ENCODE measurements around the gene PWWP2B.

Gene PWWP2B

DNA sequence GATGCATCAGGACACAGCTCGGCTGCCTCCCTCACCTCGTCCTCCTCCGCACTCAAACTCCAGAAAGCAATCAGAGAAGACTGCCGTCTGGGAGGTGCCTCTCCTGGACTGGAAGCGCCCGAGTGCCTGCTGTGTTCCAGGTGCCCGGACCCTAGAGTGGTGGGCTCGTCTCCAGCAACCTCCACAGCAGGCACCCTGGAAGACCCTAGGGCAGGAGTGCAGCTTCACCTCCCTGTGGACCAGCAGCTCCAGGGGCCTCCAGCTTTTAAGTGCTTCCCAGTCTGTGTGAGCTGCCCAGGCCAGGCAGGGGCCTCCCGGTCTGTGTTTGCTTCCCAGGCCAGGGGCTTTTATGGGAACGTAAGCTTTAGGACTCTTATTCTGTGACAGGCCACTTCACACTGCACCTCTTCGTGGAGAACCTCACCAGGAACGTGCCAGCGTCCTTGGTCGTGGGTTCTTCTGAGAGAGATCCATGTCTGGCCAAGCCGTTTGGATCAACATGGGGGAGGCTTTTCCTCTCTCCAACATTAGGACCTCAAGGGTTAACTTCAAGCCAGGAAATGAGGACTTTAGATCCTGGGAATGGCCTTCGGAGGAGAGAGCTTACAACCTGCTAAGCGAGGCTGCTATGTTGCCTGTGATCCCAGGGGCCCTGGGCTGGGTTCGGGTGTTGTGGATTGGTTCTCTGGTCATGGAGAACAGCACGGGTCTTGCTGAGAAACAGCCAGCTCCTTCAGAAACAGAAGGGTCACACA is 5.9 kb upstream of the PWWP2B start:
- no peak for DNase-seq (ENCODE audit: low read depth)
- no peak overlapping the region for H3K4me3 ChIP-seq (replicated peaks; ENCODE audit: low read depth, low read length)
- TF ChIP-seq CTCF (IDR thresholded peaks at IDR 0.05; ENCODE audit: low read length, missing control alignments): no peak

GRCh38 chr10:132391676-132392020 is 5.4 kb upstream of the PWWP2B start:
- DNase-seq (ENCODE audit: low read depth): no peak
- no peak overlapping the region for H3K4me3 ChIP-seq (replicated peaks; ENCODE audit: low read depth, low read length)
- no peak for TF ChIP-seq CTCF (IDR thresholded peaks at IDR 0.05; ENCODE audit: low read length, missing control alignments)

DNA sequence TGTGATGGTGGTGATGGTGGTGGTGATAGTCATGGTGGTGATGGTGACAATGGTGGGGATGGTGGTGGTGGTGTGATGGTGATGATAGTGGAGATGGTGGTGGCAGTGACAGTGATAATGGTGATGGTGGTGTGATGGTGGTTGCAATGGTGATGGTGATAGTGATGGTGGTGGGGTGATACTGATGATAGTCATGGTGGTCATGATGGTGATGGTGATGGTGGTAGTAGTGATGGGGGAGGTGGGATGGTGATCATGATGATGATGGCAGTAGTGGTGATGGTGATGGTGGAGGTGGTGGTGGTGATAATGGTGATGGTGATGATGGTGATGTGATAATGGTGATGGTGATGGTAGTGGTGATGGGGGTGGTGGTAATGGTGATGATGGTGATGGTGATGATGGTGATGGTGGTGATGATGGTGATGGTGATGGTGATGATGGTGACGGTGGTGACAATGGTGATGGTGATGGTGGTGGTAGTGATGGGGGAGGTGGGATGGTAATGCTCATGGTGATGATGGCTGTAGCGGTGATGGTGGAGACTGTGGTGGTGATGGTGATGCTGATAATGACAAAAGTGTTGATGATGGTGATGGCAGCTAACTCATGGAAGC is 4.7 kb upstream of the PWWP2B start:
- H3K4me3 ChIP-seq (replicated peaks; ENCODE audit: low read depth, low read length): no peak overlapping the region
- no peak for TF ChIP-seq CTCF (IDR thresholded peaks at IDR 0.05; ENCODE audit: low read length, missing control alignments)

DNA sequence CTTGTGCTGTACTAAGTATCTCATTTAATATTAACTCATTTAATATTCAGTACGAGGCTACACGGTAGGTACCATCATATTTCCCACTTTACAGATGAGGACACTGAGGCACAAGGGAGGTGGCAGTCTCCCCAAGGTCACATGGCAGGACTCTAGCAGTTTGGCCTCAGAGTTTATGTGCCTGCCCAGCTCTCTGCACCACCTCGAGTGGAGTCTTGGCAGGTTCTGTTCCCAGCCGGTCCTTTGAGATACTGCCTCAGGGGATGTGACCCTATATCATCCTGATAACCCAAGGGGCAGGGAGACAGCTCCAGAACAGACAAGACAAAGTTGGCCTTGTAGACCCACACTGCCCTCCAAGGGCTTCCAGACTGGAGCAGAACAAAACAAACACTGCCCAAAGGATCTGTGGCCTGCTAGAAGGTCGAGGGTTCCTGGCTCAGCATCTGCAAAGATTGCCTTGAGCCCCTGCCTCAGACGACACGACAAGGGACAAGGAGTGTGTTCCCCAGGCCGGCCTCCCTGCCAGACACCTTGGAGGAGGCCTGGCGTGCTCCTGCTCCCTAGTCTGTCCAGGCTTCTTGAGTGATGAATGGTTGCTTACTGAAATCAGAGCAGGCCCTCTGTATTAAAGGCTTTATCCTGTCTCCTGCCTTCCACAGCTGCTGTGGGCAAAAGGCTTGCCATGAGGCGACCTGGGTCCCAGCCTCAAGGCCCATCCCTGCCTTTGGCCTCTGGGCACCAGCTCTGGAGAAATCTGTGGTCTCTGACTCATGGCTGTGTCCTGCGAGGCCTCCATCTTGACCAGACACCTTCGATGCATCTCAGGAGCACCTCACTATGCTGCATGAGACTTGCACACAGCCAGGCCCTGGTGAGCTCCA is 3.9 kb upstream of the PWWP2B start:
- DNase-seq (ENCODE audit: low read depth): no peak
- TF ChIP-seq CTCF (IDR thresholded peaks at IDR 0.05; ENCODE audit: low read length, missing control alignments): no peak
- no peak overlapping the region for H3K4me3 ChIP-seq (replicated peaks; ENCODE audit: low read depth, low read length)

More for the DNA sequence above, 4.7 kb upstream of the PWWP2B start:
- no peak for DNase-seq (ENCODE audit: low read depth)

- no peak for DNase-seq (ENCODE audit: low read depth)
- TF ChIP-seq CTCF (IDR thresholded peaks at IDR 0.05; ENCODE audit: low read length, missing control alignments): no peak
- no peak overlapping the region for H3K4me3 ChIP-seq (replicated peaks; ENCODE audit: low read depth, low read length)
These were observed 3.3 kb upstream of the PWWP2B start for GRCh38 chr10:132393695-132394181.

DNA sequence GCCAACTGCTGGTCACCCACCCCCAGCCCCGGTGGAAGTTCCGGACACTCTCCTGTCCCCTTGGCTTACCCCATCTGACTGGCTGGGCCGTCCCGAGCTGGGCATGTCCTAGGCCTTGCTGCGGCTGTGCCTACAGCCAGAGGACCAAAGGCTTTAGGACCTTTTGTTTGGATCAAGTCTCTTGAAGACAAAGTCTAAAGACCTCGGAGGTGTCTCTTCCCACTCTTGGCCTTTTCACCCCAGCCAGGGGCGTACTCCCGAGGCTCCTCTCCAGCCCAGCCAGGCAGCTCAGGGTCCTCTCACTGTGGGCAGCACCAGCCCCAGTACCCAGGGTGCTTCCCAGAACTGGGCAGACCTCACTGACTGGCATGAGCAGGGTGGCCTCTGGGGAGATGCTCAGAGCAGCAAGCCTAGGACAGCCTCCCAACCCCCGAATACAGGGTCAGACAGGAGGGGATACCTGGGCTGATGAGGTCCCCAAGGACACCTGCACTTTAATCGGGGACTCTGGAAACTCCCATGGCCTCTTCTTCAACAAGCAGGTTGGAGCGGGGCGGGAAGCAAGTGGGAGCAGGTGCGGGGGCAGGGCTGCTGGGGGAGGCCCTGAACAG is 2.7 kb upstream of the PWWP2B start:
- H3K4me3 ChIP-seq (replicated peaks; ENCODE audit: low read depth, low read length): no peak overlapping the region
- DNase-seq (ENCODE audit: low read depth): no peak
- no peak for TF ChIP-seq CTCF (IDR thresholded peaks at IDR 0.05; ENCODE audit: low read length, missing control alignments)

Data from fibroblast of pulmonary artery (primary cell).